Tibial nerve (tissue), 4 donors: ENCODE results near the gene ASCL1. TPM values are rescaled to one million over a fixed set of nuclear protein-coding genes. Genes with fewer than 3 reads are reported as not detected.
A peak's percentile ranks its signal among the peaks of the same experiment; 100 is the strongest.

ENCODE experiments used
- DNase-seq, 2 donors: peaks; one replicate each; pipeline ENCODE4 v3.0.0-alpha.2; 2019; ENCODE audit warnings: low spot score in 2 of 2
- H3K27ac ChIP-seq, 4 donors: fragments of 200-600 bp; sonication (generic) in 3 of 4; one replicate each; pipeline ENCODE4 v1.5.1; 2017 to 2019; ENCODE audit warnings: mild to moderate bottlenecking in 1 of 4
- H3K27me3 ChIP-seq, 2 donors: fragments of 200-600 bp; sonication (generic) in 1 of 2; one replicate each; pipeline versions ENCODE4 v1.5.1 to v1.6.0; 2017 to 2019
- H3K36me3 ChIP-seq, 3 donors: fragments of 200-600 bp; sonication (generic); one replicate each; pipeline ENCODE4 v1.5.1; 2018 to 2019
- H3K4me1 ChIP-seq, 4 donors: fragments of 200-600 bp; sonication (generic) in 3 of 4; one replicate each; pipeline ENCODE4 v1.5.1; 2017 to 2019
- H3K4me3 ChIP-seq, 4 donors: fragments of 200-600 bp; sonication (generic) in 3 of 4; one replicate each; pipeline ENCODE4 v1.5.1; 2017 to 2019; ENCODE audit warnings: mild to moderate bottlenecking in 1 of 4, moderate library complexity in 1 of 4
- H3K9me3 ChIP-seq, 4 donors: fragments of 200-600 bp; sonication (generic) in 3 of 4; one replicate each; pipeline ENCODE4 v1.5.1; 2017 to 2019
- CTCF ChIP-seq, 5 experiments: fragments of 200-600 bp in 3 of 5; fragments of 450-650 bp in 2 of 5; sonication (generic) in 3 of 5; IDR thresholded peaks; one replicate each; pipeline ENCODE4 v1.5.1; 2016 to 2019; ENCODE audit warnings: antibody characterized with exemption in 5 of 5, mild to moderate bottlenecking in 3 of 5, moderate library complexity in 2 of 5
- EP300 ChIP-seq, 2 donors: sonication (generic); formaldehyde crosslinking; IDR thresholded peaks; one replicate each; pipeline ENCODE4 v1.6.1; 2017; ENCODE audit warnings: antibody characterized with exemption in 2 of 2, mild to moderate bottlenecking in 1 of 2
- POLR2A ChIP-seq, 2 donors: fragments of 450-650 bp; IDR thresholded peaks; one replicate each; pipeline ENCODE4 v1.6.1; 2017; ENCODE audit warnings: antibody characterized with exemption in 2 of 2, mild to moderate bottlenecking in 2 of 2, moderate library complexity in 2 of 2
- WGBS, 2 donors: methylation state at CpG; one replicate each; pipeline ENCODE4 v1.1.5; 2018; 5-methylcytosine and 5-hydroxymethylcytosine counted together
- total RNA-seq, 4 donors: library from RNA; depleted of rRNA; stranded (reverse); fragments of >200 nt; gene quantifications; one replicate each; pipeline ENCODE4 v1.1.0, GENCODE V29; 2016

The ASCL1 gene
- total RNA-seq, 4 donors from 2014 or later: 1.6 TPM; not detected in 3

DNA sequence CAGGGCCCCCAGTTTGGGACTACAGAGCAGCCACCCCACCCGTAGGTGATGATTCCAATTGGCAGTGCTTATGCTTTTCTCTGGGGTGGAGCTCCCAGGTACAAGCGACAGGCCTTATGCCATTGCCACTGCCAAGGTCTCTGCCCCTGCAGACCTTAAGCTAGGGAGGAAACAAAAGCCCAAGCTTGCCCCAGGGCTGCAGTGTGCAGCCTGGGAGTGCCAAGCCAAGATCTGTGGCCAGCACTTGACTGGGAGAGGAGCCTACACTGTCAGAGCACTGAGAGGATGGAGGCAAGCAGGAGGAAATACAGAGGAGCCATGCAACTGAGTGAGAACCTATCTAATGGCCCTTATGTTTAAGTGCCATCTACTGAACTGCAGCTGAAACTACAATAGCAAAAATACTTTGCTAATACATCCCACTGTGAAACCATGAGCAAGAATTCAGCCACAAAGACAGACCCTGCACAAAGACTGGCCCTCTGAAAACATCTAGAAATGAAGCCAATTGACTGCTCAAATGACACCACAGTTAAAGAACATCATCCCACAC is 17.7 kb upstream of the ASCL1 start:
- WGBS, 2 donors: 73 to 75% methylated on average over 2 of the region's 2 CpGs
- Histone ChIP-seq H3K27me3 (no peaks in the 10 kb centered on the region), H3K27ac (no peak overlapping the region), H3K4me1 (no peaks in the 10 kb centered on the region), H3K4me3 (no peak overlapping the region), H3K9me3 (peaks cover 0 to 17% (median 0%) of the 10 kb centered on the region in 4 donors), H3K36me3 (no peaks in the 10 kb centered on the region)
- DNase-seq: no peak
- TF ChIP-seq POLR2A (IDR thresholded peaks at IDR 0.05): no peak
- TF ChIP-seq CTCF (IDR thresholded peaks at IDR 0.05): no peak
- no peak for TF ChIP-seq EP300 (IDR thresholded peaks at IDR 0.05)

DNA sequence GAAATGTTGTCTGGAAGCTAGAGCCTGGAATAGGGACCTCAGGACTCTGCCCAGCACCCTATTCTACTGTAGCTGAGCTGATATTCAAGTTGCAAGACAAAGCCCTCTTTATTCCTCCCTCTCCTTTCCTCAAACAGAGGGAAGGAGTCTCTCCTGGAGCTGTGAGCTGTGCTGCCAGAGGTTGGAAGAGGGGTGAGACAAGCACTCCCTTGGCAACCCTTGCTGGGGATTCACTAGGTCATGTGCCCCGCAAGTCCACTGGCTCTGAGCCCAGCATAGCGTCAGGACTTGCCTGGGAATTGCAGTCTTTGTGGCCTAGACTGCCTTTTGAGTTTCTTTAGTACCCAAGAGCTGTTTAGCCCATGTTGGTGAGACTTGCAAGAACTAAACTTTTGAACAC is 11.4 kb upstream of the ASCL1 start:
- Histone ChIP-seq H3K9me3 (peaks cover 0 to 10% (median 0%) of the 10 kb centered on the region in 4 donors), H3K4me3 (no peak overlapping the region), H3K4me1 (peaks cover 0 to 16% (median 0%) of the 10 kb centered on the region in 4 donors), H3K27ac (no peak overlapping the region), H3K27me3 (peaks cover 0 to 22% of the 10 kb centered on the region in 2 donors), H3K36me3 (no peaks in the 10 kb centered on the region)
- 46% methylated on average over 2 of the region's 2 CpGs; no CpG with 5 or more reads in 1 of the 2 donors for WGBS, 2 donors
- DNase-seq: no peak
- TF ChIP-seq EP300 (IDR thresholded peaks at IDR 0.05) (no peak), POLR2A (IDR thresholded peaks at IDR 0.05) (no peak), CTCF (IDR thresholded peaks at IDR 0.05) (no peak)

GRCh38 chr12:102948941-102949352 is 8.5 kb upstream of the ASCL1 start:
- DNase-seq: peak; percentile 40 to 66
- TF ChIP-seq POLR2A (IDR thresholded peaks at IDR 0.05): no peak
- TF ChIP-seq CTCF (IDR thresholded peaks at IDR 0.05): peak; percentile 68 to 90 (median 75)
- 6 to 7% methylated on average over 11 of the region's 11 CpGs for WGBS, 2 donors
- Histone ChIP-seq H3K9me3 (no peaks in the 10 kb centered on the region), H3K4me3 (no peak overlapping the region), H3K27ac (no peak overlapping the region), H3K4me1 (peaks cover 0 to 18% (median 0%) of the 10 kb centered on the region in 4 donors), H3K27me3 (peaks cover 0 to 42% of the 10 kb centered on the region in 2 donors), H3K36me3 (no peaks in the 10 kb centered on the region)

- Histone ChIP-seq H3K4me1 (peaks cover 0 to 18% (median 0%) of the 10 kb centered on the region in 4 donors), H3K9me3 (no peaks in the 10 kb centered on the region), H3K4me3 (no peak overlapping the region), H3K27ac (no peak overlapping the region), H3K36me3 (no peaks in the 10 kb centered on the region), H3K27me3 (peaks cover 0 to 56% of the 10 kb centered on the region in 2 donors)
- WGBS, 2 donors: 9 to 14% methylated on average over 24 to 37 of the region's 37 CpGs
- no peak for TF ChIP-seq POLR2A (IDR thresholded peaks at IDR 0.05)
- TF ChIP-seq CTCF (IDR thresholded peaks at IDR 0.05): peak in 2 of 5 experiments; percentile 12
- no peak for DNase-seq
These were observed 7.1 kb upstream of the ASCL1 start for GRCh38 chr12:102950107-102950949.
